Stomach (tissue), 9 donors: ENCODE measurements around the gene GGT7. TPM values are rescaled to one million over a fixed set of nuclear protein-coding genes. Genes with fewer than 3 reads are reported as not detected.

Source experiments
- DNase-seq, 2 donors: peaks; one replicate each; pipeline versions ENCODE4 v3.0.0 to v3.0.0-alpha.2; 2013 to 2019
- H3K27ac ChIP-seq, 5 donors: fragments of 200-600 bp in 4 of 5; sonication (generic) in 4 of 5; one replicate each; pipeline ENCODE4 v1.5.1; 2013 to 2019; ENCODE audit warnings: mild to moderate bottlenecking in 1 of 5, moderate library complexity in 1 of 5
- H3K27me3 ChIP-seq, 3 donors: fragments of 200-600 bp; sonication (generic); one replicate each; pipeline ENCODE4 v1.5.1; 2017 to 2019; ENCODE audit warnings: mixed run types in 1 of 3
- H3K36me3 ChIP-seq, 4 donors: fragments of 200-600 bp; sonication (generic); 1 replicate in 3 of 4; 2 replicates in 1 of 4; pipeline ENCODE4 v1.5.1; 2016 to 2019
- H3K4me1 ChIP-seq, 4 donors: fragments of 200-600 bp; sonication (generic); one replicate each; pipeline ENCODE4 v1.5.1; 2016 to 2019
- H3K4me3 ChIP-seq, 4 donors: fragments of 200-600 bp; sonication (generic) in 3 of 4; one replicate each; pipeline ENCODE4 v1.5.1; 2016 to 2019; ENCODE audit warnings: mild to moderate bottlenecking in 1 of 4
- H3K9me3 ChIP-seq, 4 donors: fragments of 200-600 bp; sonication (generic); one replicate each; pipeline ENCODE4 v1.5.1; 2016 to 2019
- CTCF ChIP-seq, 7 experiments: fragments of 450-650 bp in 4 of 7; fragments of 200-600 bp in 3 of 7; sonication (generic) in 3 of 7; IDR thresholded peaks; one replicate each; pipeline ENCODE4 v1.5.1; 2016 to 2019; ENCODE audit warnings: antibody characterized with exemption in 7 of 7, control low read depth in 2 of 7, mild to moderate bottlenecking in 1 of 7
- EP300 ChIP-seq: sonication (generic); formaldehyde crosslinking; IDR thresholded peaks from one replicate; pipeline ENCODE4 v1.6.1; 2017; ENCODE audit warnings: antibody characterized with exemption
- POLR2A ChIP-seq, 4 donors: fragments of 450-650 bp; IDR thresholded peaks; one replicate each; pipeline ENCODE4 v1.6.1; 2016; ENCODE audit warnings: antibody characterized with exemption in 4 of 4, control low read depth in 2 of 4, mild to moderate bottlenecking in 1 of 4, moderate library complexity in 1 of 4
- POLR2AphosphoS5 ChIP-seq, 3 donors: sonication (generic); formaldehyde crosslinking; IDR thresholded peaks; one replicate each; pipeline ENCODE4 v1.6.1; 2016; ENCODE audit warnings: antibody characterized with exemption in 3 of 3
- WGBS, 5 donors: extraction: QIAGEN DNeasy Blood & Tissue Kit in 3 of 5; methylation state at CpG; one replicate each; pipeline versions ENCODE4 v1.1.5 to v1.1.7; 2013 to 2018; 5-methylcytosine and 5-hydroxymethylcytosine counted together
- intact Hi-C: fragments of 100-400 bp; cut with DNase I; formaldehyde crosslinking; loops from one replicate; pipeline ENCODE4 v1.15.1; 2023; ENCODE audit warnings: low total_unique reads
- polyA plus RNA-seq, 3 donors: library from polyadenylated mRNA; stranded (reverse); fragments of 200-250 nt; gene quantifications; one replicate each; pipeline ENCODE4 v1.2.3, GENCODE V29; 2013
- total RNA-seq, 5 donors: library from RNA; depleted of rRNA; stranded (reverse); fragments of >200 nt; gene quantifications; one replicate each; pipeline versions ENCODE4 v1.1.0 to v1.2.3, GENCODE V29; 2014 to 2016
- donor health status: healthy with polysubstance abuse.
- donor health status: Bipolar disorder and iron deficiency.
- donor health status: healthy.

GGT7 gene
- total and polyA plus RNA-seq, 8 donors, result 4.1 to 29.0 (median 15.9) TPM

- intact Hi-C loops, result no loop called here
- Histone ChIP-seq H3K9me3 (no peaks in the 10 kb centered on the region), H3K27ac (peak overlapping the region in 1 of 5 donors; percentile 11), H3K4me3 (no peak overlapping the region), H3K27me3 (no peaks in the 10 kb centered on the region), H3K36me3 (peaks cover 15 to 29% (median 29%) of the 10 kb centered on the region in 4 donors), H3K4me1 (peaks cover 18 to 71% (median 50%) of the 10 kb centered on the region in 4 donors)
- no peak for DNase-seq
- TF ChIP-seq POLR2AphosphoS5 (IDR thresholded peaks at IDR 0.05) (no peak), CTCF (IDR thresholded peaks at IDR 0.05) (no peak), EP300 (no peak), POLR2A (IDR thresholded peaks at IDR 0.05) (no peak)
- 59 to 73% (median 64%) methylated on average over 6 of the region's 6 CpGs for WGBS, 5 donors
Measured at GRCh38 chr20:34880215-34880850, 7.7 kb upstream of the GGT7 start.

GRCh38 chr20:34876406-34877282 is 4.0 kb upstream of the GGT7 start, which contains the start of gene ACSS2:
ACSS2 (plus strand) TSS chr20:34876612; CDS start chr20:34876646, 34 bp downstream.
- TF ChIP-seq POLR2A (IDR thresholded peaks at IDR 0.05), result peak in 1 of 4 donors; percentile 45
- no peak for TF ChIP-seq EP300
- TF ChIP-seq CTCF (IDR thresholded peaks at IDR 0.05), result no peak
- TF ChIP-seq POLR2AphosphoS5 (IDR thresholded peaks at IDR 0.05), result peak; percentile 20 to 76 (median 43)
- Histone ChIP-seq H3K27me3 (no peaks in the 10 kb centered on the region), H3K36me3 (no peaks in the 10 kb centered on the region), H3K4me1 (peaks cover 33 to 85% (median 73%) of the 10 kb centered on the region in 4 donors), H3K4me3 (peak within 1 kb of the TSS; percentile 65 to 92 (median 82)), H3K27ac (peak within 1 kb of the TSS; percentile 92 to 95 (median 92)), H3K9me3 (no peaks in the 10 kb centered on the region)
- intact Hi-C loops, result no loop called here
- WGBS, 5 donors, result 0 to 2% (median 1%) methylated on average over 49 to 63 of the region's 63 CpGs
- DNase-seq, result no peak

- H3K4me1 ChIP-seq, result peaks cover 35 to 87% (median 82%) of the 10 kb centered on the region in 4 donors
- intact Hi-C loops, result no loop called here
- WGBS, 5 donors, result 3 to 6% (median 5%) methylated on average over 20 of the region's 20 CpGs
Measured at GRCh38 chr20:34875642-34876405, 3.2 kb upstream of the GGT7 start.

More at GRCh38 chr20:34875642-34876405, 3.2 kb upstream of the GGT7 start:
- peak; percentile 99 to 100 for DNase-seq
- H3K36me3 ChIP-seq, result no peaks in the 10 kb centered on the region
- H3K9me3 ChIP-seq, result no peaks in the 10 kb centered on the region
- H3K27ac ChIP-seq, result peak overlapping the region; percentile 66 to 95 (median 92)
- TF ChIP-seq CTCF (IDR thresholded peaks at IDR 0.05) (peak in 2 of 7 experiments; percentile 21 to 40), POLR2A (IDR thresholded peaks at IDR 0.05) (no peak), EP300 (no peak), POLR2AphosphoS5 (IDR thresholded peaks at IDR 0.05) (peak in 1 of 3 donors; percentile 68)
- H3K4me3 ChIP-seq, result peak overlapping the region; percentile 65 to 92 (median 82)
- H3K27me3 ChIP-seq, result no peaks in the 10 kb centered on the region
